Muscle of leg (tissue), 11 donors: ENCODE data around the gene PNMA8C. TPM values are rescaled to one million over a fixed set of nuclear protein-coding genes. Genes with fewer than 3 reads are reported as not detected.
"Not testable (repeated sequence)": the region's sequence is repeated elsewhere in the genome, so short reads cannot be mapped to it uniquely, and the experiment has no call there.

Experiments used
- DNase-seq: peaks from one replicate; pipeline ENCODE4 v3.0.0; 2013
- H3K27ac ChIP-seq: one replicate; pipeline ENCODE4 v1.5.1; 2013; ENCODE audit warnings: mild to moderate bottlenecking, low read length, control low read depth
- H3K27me3 ChIP-seq: one replicate; pipeline ENCODE4 v1.6.1; 2013; ENCODE audit warnings: low read length; ENCODE audit not compliant: control insufficient read depth, insufficient read depth
- H3K36me3 ChIP-seq: one replicate; pipeline ENCODE4 v1.6.1; 2013; ENCODE audit warnings: low read length; ENCODE audit not compliant: control insufficient read depth, insufficient read depth
- H3K4me1 ChIP-seq: one replicate; pipeline ENCODE4 v1.6.1; 2013; ENCODE audit warnings: low read length; ENCODE audit not compliant: control insufficient read depth, insufficient read depth
- H3K4me3 ChIP-seq: one replicate; pipeline ENCODE4 v1.5.1; 2013; ENCODE audit warnings: low read length, control low read depth
- H3K9me3 ChIP-seq: replicated peaks from 2 replicates; pipeline ENCODE4 v1.6.1; 2013; ENCODE audit warnings: low read depth, low read length; ENCODE audit not compliant: control insufficient read depth
- WGBS: methylation state at CpG from one replicate; pipeline ENCODE4 v1.1.5; 2013; ENCODE audit warnings: missing lambda C conversion rate; ENCODE audit not compliant: insufficient coverage; 5-methylcytosine and 5-hydroxymethylcytosine counted together
- polyA plus RNA-seq, 8 donors: library from polyadenylated mRNA; unstranded; fragments of 120-200 nt; gene quantifications; one replicate each; pipeline versions ENCODE4 v1.2.1 to v1.2.3, GENCODE V29; 2013; ENCODE audit warnings: inconsistent platforms in 1 of 8, low replicate concordance in 1 of 8; ENCODE audit not compliant: insufficient read length in 8 of 8, insufficient read depth in 1 of 8
- total RNA-seq: library from RNA; stranded (reverse); fragments of 120-200 nt; gene quantifications from one replicate; pipeline ENCODE4 v1.2.4, GENCODE V29; 2013

Gene PNMA8C
- total and polyA plus RNA-seq, 9 donors, result 0.18 to 0.53 (median 0.34) TPM

DNA sequence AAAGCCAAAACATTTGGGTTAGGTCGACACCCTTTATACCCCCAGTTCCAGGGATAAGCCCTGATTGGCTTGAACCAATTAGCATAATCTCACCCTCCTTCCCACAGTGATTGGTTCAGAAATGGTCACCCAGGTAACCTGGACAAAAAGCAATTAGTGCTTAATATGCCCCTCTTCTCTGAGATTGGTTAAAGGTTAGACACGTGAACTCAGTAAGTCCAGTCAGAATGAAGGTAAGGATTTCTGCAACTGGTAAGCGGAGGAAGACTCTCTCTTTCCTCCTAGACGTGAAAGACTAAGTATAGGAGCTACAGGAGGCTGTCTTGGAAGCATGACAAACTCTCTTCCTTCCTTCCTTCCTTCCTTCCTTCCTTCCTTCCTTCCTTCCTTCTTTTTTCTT lies 1.3 kb upstream of the PNMA8C start:
- WGBS, result 91% methylated on average over 1 of the region's 4 CpGs
- H3K27me3 ChIP-seq, result no peaks in the 10 kb centered on the region
- no peak overlapping the region for H3K27ac ChIP-seq

DNA sequence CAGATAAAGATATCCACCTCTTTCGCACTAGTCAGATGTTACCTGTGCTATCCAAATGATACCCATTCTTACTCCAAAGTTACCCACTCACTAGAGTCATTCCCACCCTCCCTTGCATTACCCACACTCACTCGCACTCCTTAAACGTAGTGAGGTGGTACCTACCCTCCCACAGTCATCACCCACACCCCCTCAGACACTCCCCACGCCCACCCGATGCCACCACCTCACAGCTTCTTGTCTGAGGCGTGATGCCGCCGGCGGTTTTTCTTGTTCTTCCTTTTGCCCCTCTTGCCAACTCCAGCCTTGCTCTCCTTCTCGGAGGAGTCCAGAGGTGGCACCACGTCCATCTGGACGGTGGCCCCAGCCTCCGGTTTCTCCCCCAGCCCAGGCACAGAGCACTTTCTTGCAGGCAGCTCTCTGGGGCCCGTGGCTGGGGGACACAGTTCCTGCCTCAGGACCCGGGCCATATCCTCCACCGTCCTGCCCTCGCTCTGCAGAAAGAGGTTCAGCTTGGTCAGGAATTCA lies 1.2 kb downstream of the PNMA8C start:
- peaks cover 25% of the 10 kb centered on the region for H3K4me1 ChIP-seq

More for the DNA sequence above, 1.3 kb upstream of the PNMA8C start:
- Histone ChIP-seq H3K4me3 (no peak overlapping the region), H3K36me3 (no peaks in the 10 kb centered on the region), H3K4me1 (peaks cover 25% of the 10 kb centered on the region), H3K9me3 (no peaks in the 10 kb centered on the region)
- no peak for DNase-seq

DNA sequence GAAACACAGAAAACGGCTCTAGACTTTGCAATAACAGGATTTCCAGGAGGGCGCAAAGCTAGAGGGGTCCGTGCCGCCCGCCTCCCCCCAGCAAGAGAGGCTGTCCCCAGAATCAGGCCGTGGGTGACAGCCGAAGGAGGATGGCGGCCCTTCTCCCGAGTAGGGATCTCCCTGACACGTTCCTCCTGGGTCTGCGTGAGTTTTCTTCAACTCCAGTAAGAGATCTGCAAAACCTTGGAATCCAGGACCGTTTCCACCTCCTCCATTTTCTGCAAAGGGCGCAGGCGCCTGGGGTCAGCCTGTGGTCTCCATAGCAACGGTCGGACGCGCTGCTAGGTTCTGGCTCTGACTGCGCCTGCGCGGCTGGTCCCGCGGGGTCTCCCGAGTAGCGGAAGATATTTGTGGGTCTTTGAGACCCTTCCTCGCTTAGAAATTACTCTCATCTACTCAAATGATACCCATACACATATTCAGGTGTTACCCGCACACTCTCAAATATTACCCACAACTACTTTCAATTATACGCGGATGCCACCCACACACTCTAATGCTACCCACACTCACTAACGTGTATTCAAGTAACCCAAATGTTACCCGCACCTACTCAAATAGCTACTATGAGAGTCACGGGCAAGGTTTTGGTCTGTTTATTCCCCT lies 2.1 kb downstream of the PNMA8C start:
- peak; percentile 89 for DNase-seq
- Histone ChIP-seq H3K9me3 (no peaks in the 10 kb centered on the region), H3K27ac (peak overlapping the region; percentile 79), H3K36me3 (no peaks in the 10 kb centered on the region), H3K27me3 (no peaks in the 10 kb centered on the region), H3K4me3 (peak overlapping the region; percentile 83), H3K4me1 (peaks cover 24% of the 10 kb centered on the region)
- 2% methylated on average over 25 of the region's 32 CpGs for WGBS

More for the DNA sequence above, 1.2 kb downstream of the PNMA8C start:
- Histone ChIP-seq H3K36me3 (no peaks in the 10 kb centered on the region), H3K27ac (no peak overlapping the region), H3K27me3 (no peaks in the 10 kb centered on the region), H3K9me3 (no peaks in the 10 kb centered on the region), H3K4me3 (no peak overlapping the region)
- WGBS, result 82% methylated on average over 17 of the region's 17 CpGs
- no peak for DNase-seq

DNA sequence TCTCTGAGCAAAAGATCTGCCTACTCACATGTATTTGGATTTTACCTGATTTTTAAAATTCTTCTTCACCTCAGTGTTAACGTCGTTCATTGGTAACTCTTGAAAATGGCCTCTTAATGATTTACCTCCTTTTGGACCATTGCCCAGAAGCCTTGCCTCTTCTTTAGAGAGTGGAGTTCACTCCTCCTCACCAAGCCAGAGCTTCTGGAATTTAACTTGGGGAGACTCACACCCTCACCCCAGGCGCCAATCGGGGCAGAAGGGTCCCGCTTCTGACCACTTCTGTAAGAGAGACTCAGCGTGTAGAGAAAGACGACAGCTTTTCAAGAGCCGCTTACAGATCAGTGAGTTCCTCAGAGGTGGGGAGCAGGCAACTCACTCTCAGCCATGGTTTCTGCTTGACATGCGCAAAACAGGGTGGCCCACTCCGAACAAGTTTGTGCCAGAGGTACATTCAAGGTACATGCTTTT lies 2.7 kb downstream of the PNMA8C start:
- Histone ChIP-seq H3K9me3 (no peaks in the 10 kb centered on the region), H3K4me1 (peaks cover 21% of the 10 kb centered on the region), H3K27ac (peak overlapping the region; percentile 79), H3K4me3 (peak overlapping the region; percentile 83), H3K27me3 (no peaks in the 10 kb centered on the region), H3K36me3 (no peaks in the 10 kb centered on the region)
- DNase-seq, result no peak
- 0% methylated on average over 8 of the region's 10 CpGs for WGBS

DNA sequence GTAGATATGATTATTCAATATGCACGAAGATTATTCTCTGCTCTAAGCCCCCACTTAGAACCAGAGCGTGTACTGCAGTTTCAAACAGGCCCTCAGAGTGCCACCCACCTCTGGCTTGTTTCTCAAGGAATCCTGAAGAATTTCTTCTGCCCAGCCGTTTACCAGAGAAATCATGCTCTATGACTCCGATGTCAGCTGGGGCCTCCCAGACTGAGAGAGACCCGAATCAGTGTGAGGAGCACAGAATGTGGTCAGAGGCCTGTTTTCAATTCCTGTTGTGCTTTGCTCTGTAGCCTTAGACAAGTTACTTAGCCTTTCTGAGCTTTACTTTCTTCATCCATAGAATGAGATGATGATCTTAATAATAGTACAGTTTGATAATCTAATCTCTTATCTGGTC lies 5.5 kb downstream of the PNMA8C start:
- peaks cover 15% of the 10 kb centered on the region for H3K4me1 ChIP-seq
- no peak overlapping the region for H3K27ac ChIP-seq
- no peak for DNase-seq
- no peak overlapping the region for H3K4me3 ChIP-seq
- 100% methylated on average over 1 of the region's 5 CpGs for WGBS
- no peaks in the 10 kb centered on the region for H3K36me3 ChIP-seq
- H3K27me3 ChIP-seq, result no peaks in the 10 kb centered on the region
- no peaks in the 10 kb centered on the region for H3K9me3 ChIP-seq

DNA sequence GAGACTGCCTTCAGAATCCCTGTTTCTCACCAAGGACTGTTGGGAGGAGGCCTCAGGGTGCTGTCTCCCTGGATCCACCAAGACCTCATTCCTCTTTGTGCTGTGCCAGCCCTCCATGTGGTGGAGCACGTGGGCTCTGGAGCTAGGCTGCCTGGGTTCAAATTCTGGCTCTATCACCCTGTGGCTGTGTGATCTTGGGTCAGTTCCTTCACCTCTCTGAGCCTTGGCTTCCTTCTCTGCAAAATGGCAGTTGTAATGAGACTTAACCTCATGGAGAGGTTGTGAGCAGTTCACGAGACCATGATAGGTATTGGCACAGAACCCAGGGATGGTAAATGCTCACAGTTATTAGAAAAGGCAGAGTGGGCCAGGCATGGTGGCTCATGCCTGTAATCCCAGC lies 6.4 kb downstream of the PNMA8C start:
- peaks cover 10% of the 10 kb centered on the region for H3K4me1 ChIP-seq
- H3K9me3 ChIP-seq, result no peaks in the 10 kb centered on the region
- no peaks in the 10 kb centered on the region for H3K27me3 ChIP-seq
- 55% methylated on average over 2 of the region's 2 CpGs for WGBS
- H3K4me3 ChIP-seq, result no peak overlapping the region
- H3K27ac ChIP-seq, result no peak overlapping the region
- no peaks in the 10 kb centered on the region for H3K36me3 ChIP-seq
- DNase-seq, result no peak

DNA sequence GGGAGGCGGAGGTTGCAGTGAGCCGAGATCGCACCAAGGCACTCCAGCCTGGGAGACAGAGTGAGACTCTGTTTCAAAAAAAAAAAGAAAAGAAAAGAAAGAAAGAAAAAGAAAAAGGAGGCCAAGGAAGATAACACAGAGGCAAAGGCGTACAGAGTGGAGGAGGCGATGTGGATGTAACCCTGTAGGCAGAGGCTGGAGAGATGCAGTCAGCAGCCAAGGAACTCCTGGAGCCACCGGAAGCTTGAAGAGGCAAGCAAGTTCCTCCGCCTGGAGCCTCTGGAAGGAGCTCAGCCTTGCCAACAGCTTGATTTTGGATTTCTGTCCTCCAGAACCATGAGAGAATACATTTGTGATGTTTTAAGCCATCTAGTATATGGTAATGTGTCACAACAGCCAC lies 8.7 kb downstream of the PNMA8C start:
- WGBS, result 76% methylated on average over 5 of the region's 7 CpGs
- no peaks in the 10 kb centered on the region for H3K9me3 ChIP-seq

DNA sequence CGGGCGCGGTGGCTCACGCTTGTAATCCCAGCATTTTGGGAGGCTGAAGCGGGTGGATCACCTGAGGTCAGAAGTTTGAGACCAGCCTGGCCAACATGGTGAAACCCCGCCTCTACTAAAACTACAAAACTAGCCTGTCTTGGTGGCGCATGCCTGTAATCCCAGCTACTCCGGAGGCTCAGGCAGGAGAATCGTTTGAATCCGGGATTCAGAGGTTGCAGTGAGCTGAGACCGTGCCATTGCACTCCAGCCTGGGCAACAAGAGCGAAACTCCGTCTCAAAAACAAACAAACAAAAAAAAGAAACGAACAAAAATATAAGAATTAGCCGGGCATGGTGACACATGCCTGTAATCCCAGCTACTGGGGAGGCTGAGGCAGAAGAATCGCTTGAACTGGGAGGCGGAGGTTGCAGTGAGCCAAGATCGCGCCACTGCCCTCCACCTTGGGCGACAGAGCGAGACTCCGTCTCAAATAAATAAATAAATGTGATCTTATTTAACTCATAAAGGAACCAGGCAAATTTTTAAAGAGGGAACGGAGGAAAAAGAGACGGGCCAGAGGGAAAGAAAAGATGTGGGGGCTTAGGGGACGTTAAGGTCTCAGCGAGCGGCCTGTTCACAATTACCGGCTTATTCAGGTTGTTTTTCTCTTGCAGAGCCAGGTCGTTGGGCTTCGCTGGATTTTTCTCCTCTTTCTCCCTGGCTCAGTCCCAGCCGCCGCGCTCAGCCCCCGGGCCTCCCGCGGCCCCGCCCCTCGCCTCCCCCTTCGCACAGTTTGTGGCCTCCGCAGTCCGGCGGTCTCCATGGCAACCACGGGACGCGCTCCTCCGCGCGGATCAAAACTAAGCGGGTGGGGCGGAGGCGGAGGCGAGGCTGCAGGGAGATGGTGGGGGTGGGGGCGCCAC lies 12.7 kb downstream of the PNMA8C start:
- peak; percentile 97 for DNase-seq
- H3K9me3 ChIP-seq, H3K27me3 ChIP-seq, H3K36me3 ChIP-seq: not testable (repeated sequence)
- peak overlapping the region; percentile 85 for H3K27ac ChIP-seq
- peak overlapping the region; percentile 27 for H3K4me3 ChIP-seq
- WGBS, result 4% methylated on average over 19 of the region's 53 CpGs
- peaks cover 34% of the 10 kb centered on the region for H3K4me1 ChIP-seq

More for the DNA sequence above, 8.7 kb downstream of the PNMA8C start:
- no peak for DNase-seq
- Histone ChIP-seq H3K4me1 (peaks cover 17% of the 10 kb centered on the region), H3K27me3 (no peaks in the 10 kb centered on the region), H3K4me3 (no peak overlapping the region), H3K36me3 (no peaks in the 10 kb centered on the region), H3K27ac (no peak overlapping the region)

DNA sequence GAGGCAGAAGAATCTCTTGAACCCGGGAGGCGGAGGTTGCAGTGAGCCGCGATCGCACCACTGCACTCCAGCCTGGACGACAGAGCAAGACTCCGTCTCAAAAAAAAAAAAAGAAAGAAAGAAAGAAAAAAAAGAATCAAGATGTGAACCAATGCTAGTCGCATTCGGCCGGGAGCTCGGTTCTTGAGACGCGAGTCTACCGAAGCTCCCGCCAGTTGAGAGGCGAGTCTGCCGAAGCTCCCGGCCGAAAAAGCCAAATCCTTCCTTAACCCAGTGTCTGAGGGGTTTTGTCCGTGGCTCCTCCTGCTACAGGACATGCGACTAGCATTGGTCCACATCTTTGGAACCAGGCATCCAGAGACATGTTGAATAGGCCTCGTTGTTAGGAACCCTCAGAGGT lies 13.8 kb downstream of the PNMA8C start:
- H3K27ac ChIP-seq, result peak overlapping the region; percentile 85
- not testable (repeated sequence) for H3K27me3 ChIP-seq

More for the DNA sequence above, 13.8 kb downstream of the PNMA8C start:
- peaks cover 16% of the 10 kb centered on the region for H3K36me3 ChIP-seq
- peaks cover 42% of the 10 kb centered on the region for H3K4me1 ChIP-seq
- not testable (repeated sequence) for H3K4me3 ChIP-seq, H3K9me3 ChIP-seq, DNase-seq
- 92% methylated on average over 18 of the region's 22 CpGs for WGBS
